ENCODE data around the gene TSSK2.
"Not testable (repeated sequence)": the region's sequence is repeated elsewhere in the genome, so short reads cannot be mapped to it uniquely, and the experiment has no call there.

TSSK2 gene

DNA sequence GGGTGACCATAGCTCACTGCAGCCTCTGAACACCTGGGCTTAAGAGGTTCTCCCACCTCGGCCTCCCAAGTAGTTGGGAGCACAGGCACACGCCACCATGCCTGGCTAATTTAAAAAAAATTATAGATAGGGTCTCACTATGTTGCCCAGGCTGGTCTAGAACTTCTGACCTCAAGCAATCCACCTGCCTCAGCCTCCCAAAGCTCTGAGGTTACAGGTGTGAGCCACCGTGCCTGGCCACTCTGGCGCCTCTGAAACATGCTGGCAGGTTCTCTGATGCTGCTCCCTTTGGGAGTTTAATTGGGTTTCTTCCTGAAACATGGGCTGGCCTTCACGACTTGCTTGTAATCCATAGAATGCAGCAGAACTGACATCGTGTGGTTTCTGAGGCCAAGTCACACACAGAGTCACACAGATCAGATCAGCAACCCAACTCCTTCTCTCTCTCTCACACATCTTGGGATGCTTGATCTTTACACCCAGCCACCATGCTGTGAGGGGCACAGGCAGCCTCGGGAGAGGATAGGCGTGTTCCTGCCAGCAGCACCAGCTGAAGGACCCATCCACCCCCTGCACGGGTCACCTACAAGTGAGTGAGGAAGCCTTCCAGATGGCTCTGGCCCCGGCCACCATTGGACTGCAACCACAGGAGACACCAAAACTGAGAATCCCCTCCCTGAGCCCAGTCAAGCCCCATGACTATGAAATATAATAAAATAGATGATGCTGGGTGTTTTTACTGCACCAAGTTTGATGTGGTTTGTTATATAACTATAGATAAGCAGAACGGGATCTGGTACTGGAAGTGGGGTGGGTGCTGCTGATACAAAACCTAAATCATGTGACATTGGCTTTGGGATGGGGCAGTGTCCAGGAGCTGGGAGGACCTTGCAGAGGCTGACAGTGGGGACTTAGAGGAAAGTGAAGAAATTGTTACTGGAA is 22.1 kb downstream of the TSSK2 start:
- Mint-ChIP-seq H3K4me1 (ENCODE audit: low read depth) (peaks cover 10% of the 10 kb centered on the region), H3K27ac (no peak overlapping the region), H3K9me3 (ENCODE audit: low read depth) (no peaks in the 10 kb centered on the region), H3K36me3 (no peaks in the 10 kb centered on the region), H3K4me3 (no peak overlapping the region), H3K27me3 (peaks cover 20% of the 10 kb centered on the region)

DNA sequence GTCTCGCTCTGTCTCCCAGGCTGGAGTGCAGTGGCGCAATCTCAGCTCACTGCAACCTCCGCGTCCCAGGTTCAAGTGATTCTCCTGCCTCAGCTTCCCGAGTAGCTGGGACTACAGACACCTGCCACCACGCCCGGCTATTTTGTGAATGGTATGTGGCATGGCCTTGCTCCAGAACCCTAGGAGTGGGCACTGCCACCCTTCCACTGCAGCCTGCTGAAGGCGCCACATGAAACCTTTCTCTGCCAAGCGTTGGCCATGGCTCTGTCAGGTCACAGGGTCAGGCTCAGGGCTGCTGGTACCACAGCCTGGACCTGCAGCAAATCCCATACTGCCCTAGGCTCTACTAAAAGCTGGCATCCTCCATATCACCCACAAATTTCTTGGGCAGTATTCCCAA is 25.0 kb downstream of the TSSK2 start:
- H3K4me1 Mint-ChIP-seq (ENCODE audit: low read depth); H3K27ac Mint-ChIP-seq; H3K9me3 Mint-ChIP-seq (ENCODE audit: low read depth); H3K4me3 Mint-ChIP-seq; H3K36me3 Mint-ChIP-seq: not testable (repeated sequence)
- H3K27me3 Mint-ChIP-seq: peaks cover 17% of the 10 kb centered on the region

DNA sequence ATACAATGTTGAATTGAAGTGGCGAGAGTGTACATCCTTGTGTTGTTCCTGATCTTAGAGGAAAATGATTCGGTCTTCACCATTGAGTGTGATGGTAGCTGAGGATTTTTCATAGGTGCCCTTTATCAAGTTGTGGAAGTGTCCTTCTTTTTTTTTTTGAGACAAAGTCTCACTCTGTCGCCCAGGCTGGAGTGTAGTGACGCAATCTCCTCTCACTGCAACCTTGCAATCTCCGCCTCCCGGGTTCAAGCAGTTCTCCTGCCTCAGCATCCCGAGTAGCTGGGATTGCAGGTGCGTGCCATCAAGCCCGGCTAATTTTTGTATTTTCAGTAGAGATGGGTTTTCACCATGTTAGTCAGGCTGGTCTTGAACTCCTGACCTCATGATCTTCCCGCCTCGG is 27.5 kb downstream of the TSSK2 start:
- not testable (repeated sequence) for H3K9me3 Mint-ChIP-seq (ENCODE audit: low read depth); H3K4me1 Mint-ChIP-seq (ENCODE audit: low read depth); H3K36me3 Mint-ChIP-seq; H3K27ac Mint-ChIP-seq; H3K27me3 Mint-ChIP-seq; H3K4me3 Mint-ChIP-seq

DNA sequence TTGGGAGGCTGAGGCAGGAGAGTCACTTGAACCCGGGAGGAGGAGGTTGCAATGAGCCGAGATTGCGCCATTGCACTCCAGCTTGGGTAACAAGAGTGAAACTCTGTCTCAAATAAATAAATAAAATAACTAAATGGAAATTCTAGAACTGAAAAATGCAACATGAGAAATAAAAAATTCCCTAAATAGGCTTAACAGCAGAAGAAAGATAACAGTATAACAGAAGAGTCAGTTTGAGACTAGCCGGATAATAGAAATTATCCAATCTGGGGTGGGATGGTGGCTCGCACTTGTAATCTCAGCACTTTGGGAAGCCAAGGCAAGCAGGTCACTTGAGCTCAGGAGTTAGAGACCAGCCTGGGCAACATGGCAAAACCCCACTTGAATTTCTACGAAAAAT is 33.3 kb downstream of the TSSK2 start:
- H3K27ac Mint-ChIP-seq: no peak overlapping the region
- no peaks in the 10 kb centered on the region for H3K36me3 Mint-ChIP-seq
- no peaks in the 10 kb centered on the region for H3K9me3 Mint-ChIP-seq (ENCODE audit: low read depth)
- peaks cover 14% of the 10 kb centered on the region for H3K27me3 Mint-ChIP-seq
- H3K4me1 Mint-ChIP-seq (ENCODE audit: low read depth): peaks cover 4% of the 10 kb centered on the region
- H3K4me3 Mint-ChIP-seq: no peak overlapping the region

DNA sequence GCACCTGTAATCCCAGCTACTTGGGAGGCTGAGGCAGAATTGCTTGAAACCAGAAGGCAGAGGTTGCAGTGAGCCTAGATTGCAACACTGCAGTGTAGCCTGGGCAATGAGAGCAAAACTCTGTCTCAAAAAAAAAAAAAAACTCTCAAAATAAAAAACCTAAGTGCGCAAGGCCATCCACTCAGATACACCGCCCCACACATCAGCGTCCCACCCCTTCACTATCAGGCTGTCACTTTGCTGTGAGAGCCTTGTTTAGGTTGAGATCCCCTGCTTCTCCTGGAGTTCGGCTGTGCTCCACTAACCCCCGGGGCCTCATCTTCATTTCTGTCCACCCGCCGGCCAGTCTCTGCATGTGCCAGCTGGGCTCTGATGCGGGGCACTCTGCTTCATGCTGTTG is 35.3 kb downstream of the TSSK2 start:
- peaks cover 17% of the 10 kb centered on the region for H3K27me3 Mint-ChIP-seq
- H3K9me3 Mint-ChIP-seq (ENCODE audit: low read depth): no peaks in the 10 kb centered on the region
- no peaks in the 10 kb centered on the region for H3K36me3 Mint-ChIP-seq
- no peak overlapping the region for H3K27ac Mint-ChIP-seq
- no peak overlapping the region for H3K4me3 Mint-ChIP-seq
- H3K4me1 Mint-ChIP-seq (ENCODE audit: low read depth): peaks cover 12% of the 10 kb centered on the region

DNA sequence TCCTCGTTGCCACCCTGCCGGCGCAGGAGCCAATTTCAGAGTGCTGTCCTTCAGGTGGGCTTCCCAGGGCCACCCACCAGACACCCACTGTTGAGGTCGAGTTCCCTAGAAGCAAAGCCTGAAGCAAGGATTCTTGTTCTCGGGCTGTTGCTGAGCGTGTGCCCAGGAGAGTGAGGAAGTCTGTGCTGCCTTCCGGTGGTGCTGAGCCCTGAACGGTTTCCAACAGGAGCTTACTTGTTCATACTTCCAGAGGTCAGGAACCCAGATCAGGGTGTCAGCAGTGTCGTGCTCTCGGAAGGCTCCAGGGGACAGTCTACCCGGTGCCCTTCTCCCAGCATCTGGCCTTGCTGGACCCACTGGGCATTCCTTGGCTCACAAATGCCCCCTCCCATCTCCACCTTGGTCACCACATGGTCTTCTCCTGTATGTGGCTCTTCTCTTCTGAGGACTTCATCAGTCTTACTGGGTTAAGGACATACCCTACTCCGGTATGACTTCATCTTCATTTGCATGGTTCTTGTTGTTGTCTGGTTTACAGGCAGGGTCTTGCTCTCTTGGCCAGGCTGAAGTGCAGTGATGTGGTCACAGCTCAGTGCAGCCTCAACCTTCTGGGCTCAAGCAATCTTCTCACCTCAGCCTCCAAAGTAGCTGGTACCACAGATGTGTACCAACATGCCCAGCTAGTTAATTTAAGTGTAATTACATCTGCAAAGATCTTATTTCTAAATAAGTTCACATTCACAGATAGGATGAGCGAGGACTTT is 36.2 kb downstream of the TSSK2 start:
- Mint-ChIP-seq H3K4me3 (no peak overlapping the region), H3K9me3 (ENCODE audit: low read depth) (no peaks in the 10 kb centered on the region), H3K27me3 (peaks cover 17% of the 10 kb centered on the region), H3K27ac (no peak overlapping the region), H3K4me1 (ENCODE audit: low read depth) (peaks cover 14% of the 10 kb centered on the region), H3K36me3 (no peaks in the 10 kb centered on the region)

DNA sequence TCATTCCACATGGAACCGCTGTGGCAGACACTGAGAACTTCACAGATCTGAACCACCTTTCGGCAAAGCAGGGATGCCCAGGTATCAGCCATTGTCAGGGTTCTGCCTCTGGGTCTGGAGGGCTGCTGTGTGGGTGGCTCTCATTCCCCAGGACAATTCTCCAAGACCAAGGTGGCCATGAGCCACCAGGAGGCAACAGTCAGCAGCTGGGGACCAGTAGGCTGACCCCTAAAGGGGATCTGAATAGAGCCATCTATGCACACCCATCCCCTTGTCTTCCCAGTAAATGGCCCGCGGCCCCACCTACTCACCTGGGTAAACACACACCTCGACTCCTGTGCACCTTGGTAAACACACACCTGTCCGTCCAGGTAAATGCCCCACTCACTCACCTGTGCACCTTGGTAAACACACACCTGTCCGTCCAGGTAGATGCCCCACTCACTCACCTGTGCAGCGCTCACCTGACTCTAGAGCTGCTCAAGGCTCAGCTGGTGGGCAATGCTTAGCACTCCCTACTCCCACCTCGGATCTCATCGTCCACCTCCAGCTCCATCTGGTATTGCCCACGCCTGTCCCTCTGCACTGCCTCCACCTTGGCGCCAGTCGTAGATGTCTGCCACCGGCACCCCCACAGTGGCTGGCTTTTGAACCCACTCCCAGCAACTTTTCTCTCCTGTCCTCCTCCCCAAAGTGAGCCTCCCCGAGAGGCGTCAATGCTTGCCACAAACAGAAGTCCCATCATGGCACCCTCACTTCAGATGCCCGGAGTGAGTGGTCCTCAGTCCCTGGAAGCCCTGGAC is 37.2 kb downstream of the TSSK2 start:
- Mint-ChIP-seq H3K4me1 (ENCODE audit: low read depth) (peaks cover 23% of the 10 kb centered on the region), H3K27me3 (peaks cover 17% of the 10 kb centered on the region), H3K9me3 (ENCODE audit: low read depth) (no peaks in the 10 kb centered on the region), H3K36me3 (peaks cover 3% of the 10 kb centered on the region), H3K27ac (no peak overlapping the region), H3K4me3 (no peak overlapping the region)

- Mint-ChIP-seq H3K9me3 (ENCODE audit: low read depth) (no peaks in the 10 kb centered on the region), H3K36me3 (peaks cover 3% of the 10 kb centered on the region), H3K4me3 (peak overlapping the region; percentile 74), H3K4me1 (ENCODE audit: low read depth) (peaks cover 27% of the 10 kb centered on the region), H3K27me3 (peaks cover 17% of the 10 kb centered on the region), H3K27ac (peak overlapping the region; percentile 10)
Measured at GRCh38 chr22:19169002-19169946, 38.2 kb downstream of the TSSK2 start.

GRCh38 chr22:19169947-19170318 is 38.8 kb downstream of the TSSK2 start:
- Mint-ChIP-seq H3K36me3 (peaks cover 3% of the 10 kb centered on the region), H3K27me3 (peaks cover 17% of the 10 kb centered on the region), H3K4me1 (ENCODE audit: low read depth) (peaks cover 29% of the 10 kb centered on the region), H3K4me3 (peak overlapping the region; percentile 98), H3K9me3 (ENCODE audit: low read depth) (no peaks in the 10 kb centered on the region), H3K27ac (no peak overlapping the region)

DNA sequence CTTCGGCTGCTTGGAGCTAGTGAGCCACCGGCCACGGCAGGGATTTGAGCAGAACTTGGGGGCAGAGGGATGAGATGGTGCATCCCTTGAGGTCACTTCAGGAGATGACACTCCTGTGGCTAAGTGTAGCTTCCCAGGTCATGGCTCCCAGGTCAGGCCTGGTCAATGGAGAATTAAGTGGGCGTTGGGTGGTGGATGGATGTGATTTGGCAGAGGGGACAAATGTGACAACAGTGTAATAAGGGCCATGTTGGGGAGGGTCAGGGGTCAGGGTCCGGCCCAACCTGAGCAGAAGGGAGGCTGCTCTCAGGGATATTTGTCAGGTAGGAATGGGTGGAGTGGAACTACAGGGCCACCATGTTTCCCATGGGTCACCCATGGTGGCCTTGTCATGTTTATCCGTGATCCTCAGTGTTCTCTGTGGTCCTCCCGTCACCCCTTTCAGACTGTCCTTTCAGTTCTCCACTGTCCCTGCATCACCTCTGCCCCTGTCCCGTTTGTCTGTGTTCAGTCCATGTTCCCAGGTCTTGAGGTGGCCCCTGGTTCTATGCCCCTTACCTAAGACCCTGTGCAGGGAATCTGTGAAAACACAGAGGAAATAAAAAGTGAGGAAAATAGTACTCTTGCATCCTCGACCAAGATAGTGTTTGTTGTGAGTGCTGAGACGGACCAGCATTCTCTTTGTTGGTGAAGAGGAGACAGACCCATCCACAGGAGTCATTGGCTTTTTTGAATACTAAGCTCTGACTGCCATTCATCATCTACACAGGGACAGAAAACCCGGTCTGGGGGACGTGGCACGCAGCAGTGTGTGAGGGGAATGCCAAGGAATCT is 41.3 kb downstream of the TSSK2 start:
- H3K4me1 Mint-ChIP-seq (ENCODE audit: low read depth): peaks cover 29% of the 10 kb centered on the region
- peak overlapping the region; percentile 98 for H3K4me3 Mint-ChIP-seq
- H3K9me3 Mint-ChIP-seq (ENCODE audit: low read depth): no peaks in the 10 kb centered on the region
- peaks cover 14% of the 10 kb centered on the region for H3K27me3 Mint-ChIP-seq
- peak overlapping the region; percentile 97 for H3K27ac Mint-ChIP-seq
- peaks cover 3% of the 10 kb centered on the region for H3K36me3 Mint-ChIP-seq

DNA sequence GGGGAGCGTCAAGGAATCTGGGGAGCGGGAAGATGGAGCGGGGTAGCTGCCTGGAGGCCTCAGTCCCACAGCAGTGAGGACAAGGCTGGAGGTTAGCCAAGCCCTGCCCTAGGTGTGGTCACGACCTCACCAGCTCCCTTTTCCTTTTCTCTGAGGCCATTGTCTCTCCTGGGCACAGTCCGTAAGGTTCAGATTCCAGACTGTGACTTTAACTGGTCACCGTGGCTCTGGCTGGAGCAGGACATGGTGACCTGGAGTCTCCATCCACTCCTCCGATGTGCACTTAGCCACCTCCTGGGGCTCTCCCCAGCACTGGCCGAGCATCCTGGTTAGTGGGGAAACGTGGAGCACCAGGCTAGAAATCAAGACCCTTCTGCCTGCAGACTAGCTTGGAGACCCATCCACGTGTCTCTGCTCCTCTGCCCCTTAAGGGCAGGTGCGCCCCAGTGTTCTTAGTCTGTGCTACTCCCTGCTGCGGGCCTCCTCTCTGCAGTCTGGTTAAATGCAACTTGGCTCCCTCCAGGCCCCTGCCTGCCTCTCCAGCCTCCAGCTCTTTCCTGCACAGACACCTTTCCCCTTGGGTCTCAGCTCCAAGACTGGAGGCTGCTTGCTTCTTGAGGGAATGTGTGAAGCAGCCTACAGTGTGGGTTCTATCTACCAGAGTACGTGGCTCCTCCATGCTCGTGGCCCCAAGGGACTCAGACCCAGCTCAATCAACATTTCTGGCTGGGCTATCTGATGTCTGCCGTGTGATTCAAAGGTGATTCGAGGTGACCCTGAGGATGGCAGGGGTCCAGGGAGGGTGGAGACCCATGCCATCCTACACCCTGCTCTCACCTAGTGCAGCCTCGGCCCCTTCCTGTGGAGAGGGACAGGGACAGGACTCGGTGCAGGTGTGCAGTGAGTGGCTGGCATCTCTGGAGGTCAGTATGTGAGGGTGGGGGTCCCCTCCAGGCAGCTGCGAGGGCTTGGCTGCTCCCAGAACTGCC is 42.2 kb downstream of the TSSK2 start:
- peak overlapping the region; percentile 97 for H3K27ac Mint-ChIP-seq
- peaks cover 10% of the 10 kb centered on the region for H3K27me3 Mint-ChIP-seq
- peaks cover 3% of the 10 kb centered on the region for H3K36me3 Mint-ChIP-seq
- H3K4me1 Mint-ChIP-seq (ENCODE audit: low read depth): peaks cover 29% of the 10 kb centered on the region
- H3K4me3 Mint-ChIP-seq: peak overlapping the region; percentile 98
- no peaks in the 10 kb centered on the region for H3K9me3 Mint-ChIP-seq (ENCODE audit: low read depth)

- Mint-ChIP-seq H3K27me3 (peaks cover 4% of the 10 kb centered on the region), H3K36me3 (peaks cover 3% of the 10 kb centered on the region), H3K4me3 (peak overlapping the region; percentile 98), H3K4me1 (ENCODE audit: low read depth) (peaks cover 28% of the 10 kb centered on the region), H3K27ac (peak overlapping the region; percentile 50), H3K9me3 (ENCODE audit: low read depth) (no peaks in the 10 kb centered on the region)
Measured at GRCh38 chr22:19174106-19175025, 43.3 kb downstream of the TSSK2 start.

Measured in activated naive CD8-positive, alpha-beta T cell (primary cell).